Measurements from ENCODE around the gene ZCCHC7. TPM values are rescaled to one million over a fixed set of nuclear protein-coding genes. Genes with fewer than 3 reads are reported as not detected.
A peak's percentile ranks its signal among the peaks of the same experiment; 100 is the strongest.

Gene ZCCHC7
- total RNA-seq, 3 donors from 2014 or later (not counting 1 experiment from before 2014, with no cell fraction given) = 42.4 to 43.2 (median 42.8) TPM

DNA sequence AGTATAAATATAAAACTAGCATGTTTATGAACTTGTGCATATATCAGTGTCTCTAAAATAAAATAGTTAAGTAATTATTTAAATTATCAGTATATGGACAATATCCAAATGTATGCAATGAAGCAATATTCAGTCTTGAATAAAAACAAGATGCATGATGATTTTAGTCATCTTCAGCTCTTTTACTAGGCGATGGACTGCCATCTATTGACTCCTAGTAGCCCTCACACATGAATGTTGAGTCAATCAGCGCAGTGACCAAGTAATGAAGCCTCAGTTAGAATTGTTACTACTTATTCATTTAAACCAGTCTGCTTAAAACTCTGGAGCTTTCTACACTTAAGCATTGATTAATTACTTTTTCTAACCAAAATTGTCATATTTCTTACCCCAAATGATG lies 209.2 kb downstream of the ZCCHC7 start:
- Mint-ChIP-seq H3K9me3 (no peaks in the 10 kb centered on the region), H3K4me1 (peaks cover 3 to 4% of the 10 kb centered on the region in 2 donors), H3K36me3 (no peaks in the 10 kb centered on the region), H3K4me3 (no peak overlapping the region), H3K27me3 (ENCODE audit: low read depth in 2 of 2) (no peaks in the 10 kb centered on the region), H3K27ac (no peak overlapping the region)
- Histone ChIP-seq H3K9me3 (ENCODE audit: control insufficient read depth, insufficient read depth, low read length) (no peaks in the 10 kb centered on the region), H3K4me1 (ENCODE audit: control insufficient read depth, insufficient read depth, low read length) (no peaks in the 10 kb centered on the region), H3K4me3 (ENCODE audit: low read length) (no peak overlapping the region), H3K36me3 (ENCODE audit: control insufficient read depth, insufficient read depth, low read length) (no peaks in the 10 kb centered on the region), H3K27ac (ENCODE audit: low read length) (no peak overlapping the region), H3K27me3 (ENCODE audit: control insufficient read depth, insufficient read depth, low read length) (no peaks in the 10 kb centered on the region)
- ATAC-seq (peak in 2 of 3 donors; percentile 46 to 63), DNase-seq (peak in 1 of 2 donors; percentile 55)
- WGBS (ENCODE audit: insufficient coverage) = 89% methylated on average over 2 of the region's 2 CpGs
- intact Hi-C loops (cut with micrococcal nuclease) = loop anchor here (1.0 to 5.0 kb wide), 2 partner anchors 332 to 456 kb away; no protein-coding TSS in a partner anchor
- TF ChIP-seq, protein P1, sequence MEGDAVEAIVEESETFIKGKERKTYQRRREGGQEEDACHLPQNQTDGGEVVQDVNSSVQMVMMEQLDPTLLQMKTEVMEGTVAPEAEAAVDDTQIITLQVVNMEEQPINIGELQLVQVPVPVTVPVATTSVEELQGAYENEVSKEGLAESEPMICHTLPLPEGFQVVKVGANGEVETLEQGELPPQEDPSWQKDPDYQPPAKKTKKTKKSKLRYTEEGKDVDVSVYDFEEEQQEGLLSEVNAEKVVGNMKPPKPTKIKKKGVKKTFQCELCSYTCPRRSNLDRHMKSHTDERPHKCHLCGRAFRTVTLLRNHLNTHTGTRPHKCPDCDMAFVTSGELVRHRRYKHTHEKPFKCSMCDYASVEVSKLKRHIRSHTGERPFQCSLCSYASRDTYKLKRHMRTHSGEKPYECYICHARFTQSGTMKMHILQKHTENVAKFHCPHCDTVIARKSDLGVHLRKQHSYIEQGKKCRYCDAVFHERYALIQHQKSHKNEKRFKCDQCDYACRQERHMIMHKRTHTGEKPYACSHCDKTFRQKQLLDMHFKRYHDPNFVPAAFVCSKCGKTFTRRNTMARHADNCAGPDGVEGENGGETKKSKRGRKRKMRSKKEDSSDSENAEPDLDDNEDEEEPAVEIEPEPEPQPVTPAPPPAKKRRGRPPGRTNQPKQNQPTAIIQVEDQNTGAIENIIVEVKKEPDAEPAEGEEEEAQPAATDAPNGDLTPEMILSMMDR (IDR thresholded peaks at IDR 0.05) = peak; percentile 30

DNA sequence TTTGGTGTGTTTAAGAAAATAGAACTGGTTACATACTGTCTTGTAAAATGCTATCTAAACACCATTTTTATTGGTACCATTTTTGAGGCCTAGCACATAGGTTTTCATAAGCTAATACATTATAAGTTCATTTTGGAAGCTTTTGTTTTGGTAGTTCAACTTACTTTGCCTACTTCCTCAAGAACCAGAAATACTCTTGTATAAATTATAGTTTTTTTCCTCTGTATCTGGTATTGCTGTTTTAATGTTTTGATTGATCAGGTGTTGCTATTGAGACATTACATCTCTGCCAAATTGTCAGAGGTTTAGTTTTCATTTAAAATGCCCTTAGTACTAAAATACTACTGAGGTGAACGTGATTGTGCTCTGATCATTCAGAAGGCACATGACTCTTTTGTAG lies 211.5 kb downstream of the ZCCHC7 start:
- WGBS (ENCODE audit: insufficient coverage) = no CpG with 5 or more reads among the region's 1 CpG

DNA sequence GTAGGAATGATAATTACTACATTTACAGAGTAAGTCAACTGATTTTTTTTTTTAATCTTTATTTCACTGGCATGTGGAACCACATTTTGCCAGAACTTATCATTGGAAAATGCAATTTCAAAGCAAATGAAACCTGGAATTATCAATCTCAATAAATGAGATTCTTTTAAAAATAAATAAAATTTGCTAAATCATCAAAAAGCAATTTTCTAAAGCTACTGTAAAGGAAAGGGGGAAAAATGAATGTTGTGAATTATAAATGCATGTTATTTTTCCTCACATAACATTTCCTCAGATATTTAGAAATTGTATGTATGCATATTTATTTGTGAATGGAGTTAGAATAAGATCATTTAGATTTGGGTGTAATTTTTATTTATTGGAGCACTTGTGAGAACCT lies 212.2 kb downstream of the ZCCHC7 start:
- Mint-ChIP-seq H3K4me3 (no peak overlapping the region), H3K9me3 (no peaks in the 10 kb centered on the region), H3K4me1 (no peaks in the 10 kb centered on the region), H3K27me3 (ENCODE audit: low read depth in 2 of 2) (no peaks in the 10 kb centered on the region), H3K36me3 (no peaks in the 10 kb centered on the region), H3K27ac (no peak overlapping the region)
- no peak for DNase-seq
- ATAC-seq = no peak
- Histone ChIP-seq H3K9me3 (ENCODE audit: control insufficient read depth, insufficient read depth, low read length) (no peaks in the 10 kb centered on the region), H3K27ac (ENCODE audit: low read length) (no peak overlapping the region), H3K36me3 (ENCODE audit: control insufficient read depth, insufficient read depth, low read length) (no peaks in the 10 kb centered on the region), H3K4me3 (ENCODE audit: low read length) (no peak overlapping the region), H3K4me1 (ENCODE audit: control insufficient read depth, insufficient read depth, low read length) (no peaks in the 10 kb centered on the region), H3K27me3 (ENCODE audit: control insufficient read depth, insufficient read depth, low read length) (no peaks in the 10 kb centered on the region)
- intact Hi-C loops (cut with micrococcal nuclease) = no loop called here
- TF ChIP-seq, protein P1 (IDR thresholded peaks at IDR 0.05) = no peak

More for the DNA sequence above, 211.5 kb downstream of the ZCCHC7 start:
- no peak overlapping the region for H3K4me3 ChIP-seq (ENCODE audit: low read length)
- no peak overlapping the region for H3K27ac ChIP-seq (ENCODE audit: low read length)
- H3K27me3 ChIP-seq (ENCODE audit: control insufficient read depth, insufficient read depth, low read length) = no peaks in the 10 kb centered on the region
- H3K4me1 ChIP-seq (ENCODE audit: control insufficient read depth, insufficient read depth, low read length) = no peaks in the 10 kb centered on the region
- intact Hi-C loops (cut with micrococcal nuclease) = no loop called here
- Mint-ChIP-seq H3K36me3 (no peaks in the 10 kb centered on the region), H3K4me3 (no peak overlapping the region), H3K4me1 (no peaks in the 10 kb centered on the region), H3K27me3 (ENCODE audit: low read depth in 2 of 2) (no peaks in the 10 kb centered on the region), H3K27ac (no peak overlapping the region), H3K9me3 (no peaks in the 10 kb centered on the region)
- no peaks in the 10 kb centered on the region for H3K36me3 ChIP-seq (ENCODE audit: control insufficient read depth, insufficient read depth, low read length)
- TF ChIP-seq, protein P1 (IDR thresholded peaks at IDR 0.05) = no peak
- ATAC-seq (no peak), DNase-seq (no peak)
- no peaks in the 10 kb centered on the region for H3K9me3 ChIP-seq (ENCODE audit: control insufficient read depth, insufficient read depth, low read length)

DNA sequence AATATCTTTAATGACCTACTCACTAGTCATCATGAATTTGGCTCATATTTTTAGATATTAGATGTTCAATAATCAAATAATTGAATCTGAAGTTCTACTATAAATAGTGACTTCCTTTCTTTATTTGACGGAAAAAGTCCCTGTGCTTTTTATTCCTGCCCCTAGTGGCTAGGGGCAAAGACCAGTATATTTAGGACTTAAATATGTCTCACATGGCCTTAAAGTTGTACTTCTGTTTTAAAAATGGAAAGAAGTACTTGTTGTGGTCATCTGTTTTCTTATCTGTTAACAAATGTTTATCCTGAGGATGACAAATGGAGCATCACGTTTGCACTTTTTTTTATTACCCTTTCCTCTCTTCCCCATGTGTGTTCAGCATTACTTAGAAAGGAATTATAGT lies 212.9 kb downstream of the ZCCHC7 start:
- intact Hi-C loops (cut with micrococcal nuclease) = no loop called here
- Mint-ChIP-seq H3K36me3 (no peaks in the 10 kb centered on the region), H3K27ac (no peak overlapping the region), H3K27me3 (ENCODE audit: low read depth in 2 of 2) (no peaks in the 10 kb centered on the region), H3K4me3 (no peak overlapping the region), H3K9me3 (no peaks in the 10 kb centered on the region), H3K4me1 (no peaks in the 10 kb centered on the region)
- Histone ChIP-seq H3K4me3 (ENCODE audit: low read length) (no peak overlapping the region), H3K27me3 (ENCODE audit: control insufficient read depth, insufficient read depth, low read length) (no peaks in the 10 kb centered on the region), H3K27ac (ENCODE audit: low read length) (no peak overlapping the region), H3K4me1 (ENCODE audit: control insufficient read depth, insufficient read depth, low read length) (no peaks in the 10 kb centered on the region), H3K9me3 (ENCODE audit: control insufficient read depth, insufficient read depth, low read length) (no peaks in the 10 kb centered on the region), H3K36me3 (ENCODE audit: control insufficient read depth, insufficient read depth, low read length) (no peaks in the 10 kb centered on the region)
- TF ChIP-seq, protein P1 (IDR thresholded peaks at IDR 0.05) = no peak
- 57% methylated on average over 1 of the region's 2 CpGs for WGBS (ENCODE audit: insufficient coverage)
- ATAC-seq = no peak
- DNase-seq = no peak
